Measurements from ENCODE around the gene SLC16A3.

SLC16A3 gene

GRCh38 chr17:82241183-82241925 is 12.5 kb downstream of the SLC16A3 start:
- in situ Hi-C loops (cut with MboI; ENCODE audit: low sequenced_read_pairs, unreplicated experiment): no loop called here
- no peak for TF ChIP-seq CTCF (IDR thresholded peaks at IDR 0.05; ENCODE audit: borderline replicate concordance, control extremely low read depth, extremely low read depth, insufficient read depth, missing control alignments)
- no peak for DNase-seq (ENCODE audit: low spot score)

GRCh38 chr17:82241926-82242697 is 13.3 kb downstream of the SLC16A3 start:
- DNase-seq (ENCODE audit: low spot score): no peak
- in situ Hi-C loops (cut with MboI; ENCODE audit: low sequenced_read_pairs, unreplicated experiment): no loop called here
- no peak for TF ChIP-seq CTCF (IDR thresholded peaks at IDR 0.05; ENCODE audit: borderline replicate concordance, control extremely low read depth, extremely low read depth, insufficient read depth, missing control alignments)

GRCh38 chr17:82242698-82242976 is 13.8 kb downstream of the SLC16A3 start:
- no peak for DNase-seq (ENCODE audit: low spot score)
- TF ChIP-seq CTCF (IDR thresholded peaks at IDR 0.05; ENCODE audit: borderline replicate concordance, control extremely low read depth, extremely low read depth, insufficient read depth, missing control alignments): no peak
- in situ Hi-C loops (cut with MboI; ENCODE audit: low sequenced_read_pairs, unreplicated experiment): no loop called here

GRCh38 chr17:82242977-82243647 is 14.3 kb downstream of the SLC16A3 start:
- in situ Hi-C loops (cut with MboI; ENCODE audit: low sequenced_read_pairs, unreplicated experiment): no loop called here
- DNase-seq (ENCODE audit: low spot score): no peak

GRCh38 chr17:82243648-82244412 is 15.0 kb downstream of the SLC16A3 start:
- in situ Hi-C loops (cut with MboI; ENCODE audit: low sequenced_read_pairs, unreplicated experiment): no loop called here
- no peak for DNase-seq (ENCODE audit: low spot score)
- TF ChIP-seq CTCF (IDR thresholded peaks at IDR 0.05; ENCODE audit: borderline replicate concordance, control extremely low read depth, extremely low read depth, insufficient read depth, missing control alignments): no peak

More at GRCh38 chr17:82242977-82243647, 14.3 kb downstream of the SLC16A3 start:
- no peak for TF ChIP-seq CTCF (IDR thresholded peaks at IDR 0.05; ENCODE audit: borderline replicate concordance, control extremely low read depth, extremely low read depth, insufficient read depth, missing control alignments)

All from GM13976 (cell line).